Tongue (tissue), 2 donors: ENCODE data around the gene LARGE1. TPM values are rescaled to one million over a fixed set of nuclear protein-coding genes. Genes with fewer than 3 reads are reported as not detected.

Source experiments
- DNase-seq: peaks from one replicate; pipeline ENCODE4 v3.0.0-alpha.2; 2015
- total RNA-seq: library from RNA; depleted of rRNA; stranded (reverse); fragments of >200 nt; gene quantifications from one replicate; pipeline ENCODE4 v1.2.3, GENCODE V29; 2014

The LARGE1 gene
- total RNA-seq, 1 donor from 2014 or later, result 18.3 TPM

DNA sequence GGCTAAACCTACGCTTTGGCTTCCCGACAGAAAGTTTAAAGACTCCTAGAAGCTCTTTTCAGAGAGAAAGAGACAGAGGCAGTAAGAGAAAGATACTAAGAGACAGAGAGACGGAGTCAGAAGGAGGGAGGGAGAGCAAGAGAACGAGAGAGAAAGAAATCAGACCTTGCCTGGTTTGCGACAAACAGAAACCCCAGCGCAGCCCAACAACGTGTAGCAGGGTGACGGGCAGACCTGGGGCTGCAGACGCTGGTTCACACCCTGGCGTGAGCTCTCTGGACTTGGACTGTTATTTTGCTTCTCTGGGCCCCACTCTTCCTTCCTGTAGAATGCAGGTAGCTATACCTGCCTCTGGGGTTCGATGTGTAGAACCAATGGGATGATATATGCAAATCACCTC, 617.7 kb downstream of the LARGE1 start:
- DNase-seq, result no peak

DNA sequence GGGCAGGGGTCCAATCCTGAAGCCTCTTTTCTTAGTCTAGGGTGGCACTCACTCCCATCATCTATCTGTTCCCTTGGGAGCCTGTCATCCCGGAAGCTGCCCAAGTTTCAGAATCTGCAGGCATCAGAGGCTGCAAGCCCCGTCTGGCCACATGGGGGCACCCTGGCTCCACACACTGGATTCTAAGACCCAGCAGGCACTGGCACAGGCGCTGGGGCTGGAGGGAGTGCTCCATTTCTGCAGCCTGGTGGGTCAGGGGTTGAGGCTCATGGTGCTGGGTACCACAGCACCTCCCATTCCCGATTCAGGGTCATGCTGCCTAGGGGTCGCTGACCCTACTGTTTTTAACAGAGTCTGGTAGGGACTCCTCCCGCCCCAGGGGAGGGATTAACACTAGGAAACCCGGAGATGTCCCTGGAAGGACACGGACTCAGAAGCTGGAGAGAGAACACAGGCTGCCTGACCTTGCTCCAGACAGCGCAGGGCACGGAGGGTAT, 618.2 kb downstream of the LARGE1 start:
- DNase-seq, result peak; percentile 87

- peak; percentile 12 for DNase-seq
These were observed 620.1 kb downstream of the LARGE1 start for GRCh38 chr22:33300165-33300564.

- peak; percentile 20 for DNase-seq
These were observed 620.9 kb downstream of the LARGE1 start for GRCh38 chr22:33299245-33299956.

DNA sequence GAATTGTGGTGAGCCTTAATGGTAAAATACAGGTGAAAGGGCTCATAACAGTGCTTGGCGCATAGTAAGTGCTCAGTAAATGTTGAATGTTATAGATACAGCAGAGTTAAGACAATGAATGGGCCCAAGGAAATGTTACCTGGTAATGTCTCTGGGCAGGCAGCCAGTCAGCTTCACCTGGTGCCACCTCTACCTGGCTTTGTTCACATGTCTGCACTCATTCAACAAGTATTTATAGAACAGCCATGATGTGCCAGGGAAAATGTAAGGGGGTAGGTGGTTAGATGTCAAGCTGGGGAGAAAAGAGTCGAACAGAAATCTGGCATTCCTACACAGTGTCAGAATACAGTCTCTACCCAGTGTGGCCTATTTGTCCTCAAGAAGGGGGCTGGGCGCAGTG, 623.3 kb downstream of the LARGE1 start:
- DNase-seq, result no peak

- no peak for DNase-seq
These were observed 632.2 kb downstream of the LARGE1 start for GRCh38 chr22:33288078-33288477.

DNA sequence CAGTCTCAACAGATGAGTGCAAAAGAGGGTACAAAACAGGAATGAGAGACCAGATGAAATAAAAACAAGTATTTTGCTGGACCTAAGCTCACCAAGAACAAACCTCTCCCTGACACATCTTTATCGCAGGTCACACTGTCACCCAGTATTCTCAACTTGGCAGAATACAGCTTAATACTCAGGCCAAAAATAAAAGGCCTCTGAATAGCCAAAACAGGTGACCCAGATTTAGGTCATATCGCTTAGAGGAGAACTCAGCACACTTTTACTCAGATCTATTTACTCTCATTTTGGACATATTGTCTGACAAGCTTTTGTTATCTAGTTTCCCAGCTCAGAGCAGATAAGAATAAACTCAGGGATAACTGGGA, 645.2 kb downstream of the LARGE1 start:
- DNase-seq, result no peak

DNA sequence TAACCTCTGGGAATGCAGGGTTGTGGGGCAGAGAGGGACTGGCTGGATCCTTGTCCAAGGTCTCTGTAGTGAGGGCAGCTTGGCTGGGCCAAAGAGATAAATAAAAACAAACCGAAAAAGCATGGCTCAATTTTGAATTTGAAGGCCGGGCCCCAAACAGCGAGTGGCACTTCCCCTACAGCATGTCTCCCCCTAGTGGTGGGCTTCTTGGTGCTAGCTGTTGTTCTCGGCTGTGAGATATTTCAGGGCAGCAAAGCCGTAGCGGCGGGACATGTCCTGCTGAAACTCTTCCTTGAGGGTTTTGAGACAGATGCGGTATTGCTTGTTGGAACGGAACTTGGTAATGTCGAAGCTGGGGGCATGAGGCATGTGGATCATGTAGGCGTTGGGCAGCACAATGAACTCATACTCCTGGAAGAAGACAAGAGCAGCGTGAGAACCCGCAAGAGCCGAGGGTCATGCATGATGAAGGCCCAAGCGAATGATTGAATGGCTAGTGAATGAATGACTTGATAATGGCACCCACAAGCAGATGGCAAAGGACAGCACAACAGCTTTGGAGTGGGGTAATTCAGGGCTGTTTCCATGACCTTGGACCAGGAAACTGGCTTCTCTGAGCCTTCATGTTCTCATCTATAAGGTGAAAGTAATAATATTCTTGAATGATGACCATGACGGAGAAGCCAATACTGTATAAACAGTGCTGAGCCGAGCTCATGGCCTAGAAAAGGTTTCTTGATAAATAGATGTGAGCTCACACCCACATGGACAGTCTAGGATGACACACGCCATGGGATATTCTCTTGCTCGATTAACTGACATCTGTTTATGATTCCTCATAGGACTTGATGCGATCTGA, 645.8 kb downstream of the LARGE1 start:
- DNase-seq, result no peak

GRCh38 chr22:33272871-33273270, 647.4 kb downstream of the LARGE1 start:
- DNase-seq, result no peak

GRCh38 chr22:33272180-33272579, 648.1 kb downstream of the LARGE1 start:
- peak; percentile 47 for DNase-seq

GRCh38 chr22:33271390-33272161, 648.7 kb downstream of the LARGE1 start:
- DNase-seq, result peak; percentile 95

- no peak for DNase-seq
These were observed 649.7 kb downstream of the LARGE1 start for GRCh38 chr22:33270596-33270995.

GRCh38 chr22:33261699-33262098, 658.6 kb downstream of the LARGE1 start:
- DNase-seq, result no peak

DNA sequence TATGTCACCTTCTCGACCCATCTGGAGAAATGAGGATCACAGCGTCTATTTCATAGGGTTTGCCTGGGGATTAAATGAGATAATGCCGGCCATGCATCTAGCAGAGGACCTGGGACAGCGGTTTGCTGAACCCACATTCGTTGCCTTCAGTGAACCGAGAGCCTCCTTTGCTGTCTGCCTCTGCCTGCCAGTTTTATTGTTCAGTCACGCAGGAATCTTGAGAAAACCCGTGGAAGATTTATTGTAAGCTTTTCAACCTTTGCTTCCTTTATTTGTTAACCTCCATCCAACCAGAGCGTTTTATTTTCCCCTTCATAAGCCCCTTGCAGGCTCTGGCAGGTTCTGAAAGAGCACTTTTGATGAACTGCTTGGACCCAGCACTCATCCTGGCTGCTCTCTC, 659.8 kb downstream of the LARGE1 start:
- no peak for DNase-seq

GRCh38 chr22:33255791-33256190, 664.5 kb downstream of the LARGE1 start:
- peak; percentile 7 for DNase-seq

GRCh38 chr22:33248948-33249347, 671.3 kb downstream of the LARGE1 start:
- DNase-seq, result no peak

- DNase-seq, result no peak
These were observed 672.5 kb downstream of the LARGE1 start for GRCh38 chr22:33247758-33248157.

DNA sequence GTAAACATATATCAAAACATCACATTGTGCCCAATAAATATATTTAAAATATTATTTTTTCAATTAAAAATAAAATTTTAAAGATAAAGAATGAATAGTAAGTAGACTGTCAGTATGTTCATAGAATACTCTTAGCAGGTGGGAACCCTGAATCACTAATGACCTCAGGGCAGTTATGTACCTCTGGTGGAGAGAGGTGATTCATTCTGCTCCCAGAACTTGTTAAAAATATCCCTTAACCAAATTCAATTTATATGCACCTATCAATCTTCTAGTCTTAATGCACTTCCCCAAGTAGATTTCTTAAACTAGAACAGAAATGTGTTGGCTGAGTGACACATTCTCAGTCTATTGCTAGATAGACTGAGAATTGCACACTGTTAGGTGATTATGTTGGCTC, 678.2 kb downstream of the LARGE1 start:
- DNase-seq, result no peak

- DNase-seq, result no peak
These were observed 679.3 kb downstream of the LARGE1 start for GRCh38 chr22:33240888-33241475.

DNA sequence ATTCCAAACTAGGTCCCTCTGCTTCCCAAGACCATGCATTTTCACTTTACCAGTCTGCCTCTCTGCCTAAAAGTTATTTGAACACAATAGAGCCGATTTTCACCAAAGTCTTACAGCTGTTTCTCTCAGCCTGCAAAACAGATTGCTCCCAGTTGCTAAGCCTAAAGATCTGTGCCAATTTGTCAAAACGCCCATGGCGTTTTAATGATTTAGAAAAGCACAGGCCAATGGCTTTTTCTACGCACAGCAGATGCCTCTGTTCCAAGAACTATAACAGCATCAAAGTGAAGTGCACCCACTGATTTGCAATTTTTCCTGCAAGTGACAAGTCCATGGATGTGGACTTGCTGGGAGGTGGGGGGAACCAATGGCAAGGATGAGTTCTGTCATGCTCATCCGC, 688.2 kb downstream of the LARGE1 start:
- no peak for DNase-seq

DNA sequence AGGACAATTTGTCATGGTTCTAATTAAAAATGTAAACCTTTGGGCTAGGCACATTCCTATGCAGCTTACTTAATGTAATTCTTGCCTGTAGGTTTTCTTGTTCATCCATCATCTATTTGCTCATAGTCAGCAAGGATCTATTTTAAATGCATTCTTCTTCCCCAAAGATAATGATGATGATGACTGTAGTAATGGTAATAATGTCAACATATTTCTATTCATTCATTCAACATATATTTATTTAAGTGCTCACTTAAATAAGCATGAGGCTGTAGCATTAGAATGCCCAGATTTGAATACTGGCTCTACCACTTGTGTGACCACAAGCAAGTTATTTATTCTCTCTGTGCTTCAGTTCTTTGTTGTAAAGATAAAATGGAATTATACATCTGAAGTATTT, 692.5 kb downstream of the LARGE1 start:
- DNase-seq, result no peak

DNA sequence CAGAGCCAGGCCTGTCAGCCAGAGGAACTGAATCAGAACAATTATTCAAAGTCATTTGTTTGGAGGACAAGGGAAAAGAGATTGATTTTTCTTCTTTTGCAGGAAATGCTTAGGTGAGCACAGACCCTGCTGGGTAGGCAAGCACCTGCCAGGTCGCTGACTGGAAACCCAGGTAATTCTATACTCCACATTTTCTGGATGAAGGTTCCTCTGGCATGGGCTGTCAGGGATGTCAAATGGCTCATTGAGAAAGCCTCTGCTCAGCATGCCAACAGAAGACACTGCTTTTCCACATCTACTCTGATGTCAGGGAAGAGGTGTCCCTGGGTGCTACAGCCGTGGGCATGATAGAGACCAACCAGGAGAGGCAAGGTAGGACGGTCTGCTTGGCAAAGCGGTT, 695.4 kb downstream of the LARGE1 start:
- DNase-seq, result no peak
